Epithelial cell of esophagus (primary cell): ENCODE measurements around the gene UGGT2.

Experiments
- DNase-seq: peaks from one replicate; pipeline ENCODE4 v3.0.0; 2010; ENCODE audit warnings: low read depth
- H3K4me3 ChIP-seq: 2 replicates; pipeline ENCODE4 v1.5.1; 2011; ENCODE audit warnings: mild to moderate bottlenecking, low read length, control low read depth
- CTCF ChIP-seq: IDR thresholded peaks from 2 replicates; pipeline ENCODE4 v1.5.1; 2011; ENCODE audit warnings: low read depth, mild to moderate bottlenecking, low read length, control low read depth, inconsistent platforms; ENCODE audit not compliant: insufficient read depth; ENCODE audit errors: missing control alignments

The UGGT2 gene

GRCh38 chr13:96029002-96029401 is 24.2 kb downstream of the UGGT2 start:
- H3K4me3 ChIP-seq, result no peak overlapping the region
- DNase-seq, result no peak
- TF ChIP-seq CTCF, result no peak

DNA sequence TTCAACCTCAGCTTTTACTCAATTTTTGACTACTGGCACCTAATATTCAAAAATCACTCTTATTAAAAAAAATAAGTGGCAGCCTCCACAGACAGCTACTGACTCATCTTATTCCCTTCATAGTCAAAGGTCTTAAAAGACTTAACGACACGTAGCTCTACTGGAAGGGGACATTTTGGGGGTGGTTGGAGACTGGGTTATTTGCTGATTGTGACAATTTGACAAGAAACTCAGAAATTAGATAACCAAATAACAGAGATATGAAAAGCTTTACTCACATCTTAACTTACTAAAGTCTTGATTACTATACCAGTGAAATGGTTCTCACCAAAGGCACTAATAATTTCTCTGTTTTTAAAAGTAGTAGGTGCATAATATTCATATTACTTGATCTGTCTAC is 25.7 kb downstream of the UGGT2 start:
- no peak for TF ChIP-seq CTCF
- no peak for DNase-seq
- no peak overlapping the region for H3K4me3 ChIP-seq

DNA sequence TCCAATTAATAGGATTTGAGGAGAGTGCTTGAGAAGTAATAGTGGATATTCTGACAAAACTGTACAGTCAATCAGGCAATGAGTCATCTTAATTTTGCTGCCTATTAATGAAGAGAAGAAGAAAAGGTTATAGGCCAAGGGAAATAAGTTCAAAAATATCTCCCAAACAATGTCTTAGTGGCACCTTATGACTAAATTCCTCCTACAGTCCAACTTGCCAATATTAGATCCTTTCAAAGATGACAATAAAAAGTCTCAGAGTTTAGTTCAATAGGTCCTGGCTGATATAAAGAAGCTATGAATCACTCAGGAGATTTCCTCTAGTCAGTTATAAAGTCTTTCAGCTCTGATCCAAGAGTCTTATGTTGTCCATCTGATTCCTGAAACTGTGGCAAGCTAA is 27.9 kb downstream of the UGGT2 start:
- TF ChIP-seq CTCF, result no peak
- peak; percentile 19 for DNase-seq
- H3K4me3 ChIP-seq, result no peak overlapping the region

- no peak overlapping the region for H3K4me3 ChIP-seq
- no peak for TF ChIP-seq CTCF
Observed at GRCh38 chr13:96020931-96021330, 32.3 kb downstream of the UGGT2 start.

GRCh38 chr13:96020155-96020575 is 33.0 kb downstream of the UGGT2 start:
- H3K4me3 ChIP-seq, result no peak overlapping the region
- TF ChIP-seq CTCF, result peak; percentile 71
- DNase-seq, result peak; percentile 79

More at GRCh38 chr13:96020931-96021330, 32.3 kb downstream of the UGGT2 start:
- no peak for DNase-seq

GRCh38 chr13:96018135-96018534 is 35.1 kb downstream of the UGGT2 start:
- no peak for DNase-seq
- no peak for TF ChIP-seq CTCF
- H3K4me3 ChIP-seq, result no peak overlapping the region

DNA sequence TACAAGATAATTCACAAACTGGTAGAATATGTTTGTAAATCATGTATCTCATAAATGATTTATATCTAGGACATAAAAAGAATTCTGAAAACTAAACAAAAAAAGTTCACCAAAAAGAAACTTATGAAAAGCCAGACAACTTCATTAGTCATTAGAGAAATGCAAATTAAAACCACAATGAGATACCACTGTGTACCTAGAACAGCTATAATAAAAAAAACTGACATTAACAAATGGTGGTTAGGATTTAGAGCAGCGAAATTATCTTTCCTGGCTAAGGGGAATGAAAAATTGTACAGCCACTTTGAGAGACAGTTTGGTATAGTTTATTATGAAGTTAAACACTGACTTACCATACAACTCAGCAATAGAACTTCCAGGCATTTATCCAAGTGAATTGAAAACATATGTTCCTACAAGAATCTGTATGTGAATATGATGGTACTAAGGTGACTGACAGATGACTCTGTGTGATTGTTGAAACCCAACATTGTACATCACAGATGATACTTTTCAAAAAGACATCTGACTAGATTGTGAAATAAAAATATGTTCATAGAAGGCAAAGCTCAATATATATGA is 41.8 kb downstream of the UGGT2 start:
- H3K4me3 ChIP-seq, result no peak overlapping the region
- no peak for TF ChIP-seq CTCF
- no peak for DNase-seq
